ENCODE data around the gene PCGF5.

- TF ChIP-seq POLR2A (IDR thresholded peaks at IDR 0.05) (no peak), POLR2AphosphoS5 (IDR thresholded peaks at IDR 0.05) (no peak)
Measured at GRCh38 chr10:91197127-91197526, 23.3 kb upstream of the PCGF5 start.

Data from transverse colon (tissue), 3 donors.